NCI-H146 (cell line): ENCODE measurements around the gene PDE3A.
"Not testable (repeated sequence)": the region's sequence is repeated elsewhere in the genome, so short reads cannot be mapped to it uniquely, and the experiment has no call there.

Experiments
- DNase-seq: peaks from one replicate; lab custom pipeline; 2025; lab: John Stamatoyannopoulos, UW

The PDE3A gene

DNA sequence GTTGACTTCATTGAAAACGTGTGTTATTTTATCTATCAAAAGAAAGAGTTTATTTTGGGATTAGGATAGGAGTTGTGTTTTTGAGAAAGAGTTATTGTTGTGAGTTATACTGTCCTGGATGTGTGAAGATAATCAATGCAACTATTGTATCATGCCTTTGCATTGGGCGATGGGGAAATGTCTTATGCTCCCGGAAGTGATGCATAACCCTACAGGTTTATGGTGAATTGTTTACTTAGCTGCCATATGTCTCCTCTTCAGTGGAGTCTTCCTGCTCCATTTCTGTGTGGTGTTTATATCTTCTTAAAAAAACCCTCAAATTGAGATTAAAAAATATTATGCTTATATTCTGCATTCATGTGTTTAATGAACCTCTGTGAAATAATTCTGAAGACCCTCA lies 6.5 kb downstream of the PDE3A start:
- no peak for DNase-seq

DNA sequence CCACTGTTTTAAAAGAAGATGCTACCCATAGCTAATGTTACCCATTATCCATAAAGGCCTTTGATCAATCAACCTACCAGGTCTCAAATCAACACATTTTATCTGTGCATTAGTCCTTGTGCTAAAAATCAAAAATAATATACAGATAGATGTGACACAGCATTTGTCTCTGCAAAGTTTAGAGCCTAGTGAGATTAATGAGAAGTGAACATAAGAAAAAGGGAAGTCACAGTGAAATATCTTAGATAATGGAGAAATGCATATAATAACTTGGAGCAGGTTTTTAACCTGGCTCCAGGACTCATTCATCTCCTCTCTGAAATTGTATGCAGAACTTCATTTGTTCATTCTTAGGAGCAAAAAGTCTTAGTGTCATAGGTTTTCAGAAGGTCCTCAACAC lies 7.2 kb downstream of the PDE3A start:
- no peak for DNase-seq

DNA sequence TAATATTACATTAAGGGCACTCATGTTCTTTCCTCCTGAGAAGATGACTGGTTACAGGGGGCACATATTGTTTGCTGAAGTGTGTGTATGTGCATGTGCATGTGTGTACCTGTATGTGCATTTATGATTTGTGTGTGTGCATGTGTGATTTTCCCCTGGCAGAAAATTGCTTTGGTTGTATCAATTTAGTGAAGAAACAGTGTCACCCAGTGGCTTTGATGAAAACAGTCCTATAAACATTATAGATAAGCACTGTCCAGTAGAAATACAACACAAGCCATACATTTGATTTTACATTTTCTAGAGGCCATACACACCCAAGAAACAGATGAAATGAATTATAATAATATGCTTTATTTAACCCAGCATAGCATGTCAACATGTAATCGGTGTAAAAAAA lies 8.6 kb downstream of the PDE3A start:
- DNase-seq: no peak

DNA sequence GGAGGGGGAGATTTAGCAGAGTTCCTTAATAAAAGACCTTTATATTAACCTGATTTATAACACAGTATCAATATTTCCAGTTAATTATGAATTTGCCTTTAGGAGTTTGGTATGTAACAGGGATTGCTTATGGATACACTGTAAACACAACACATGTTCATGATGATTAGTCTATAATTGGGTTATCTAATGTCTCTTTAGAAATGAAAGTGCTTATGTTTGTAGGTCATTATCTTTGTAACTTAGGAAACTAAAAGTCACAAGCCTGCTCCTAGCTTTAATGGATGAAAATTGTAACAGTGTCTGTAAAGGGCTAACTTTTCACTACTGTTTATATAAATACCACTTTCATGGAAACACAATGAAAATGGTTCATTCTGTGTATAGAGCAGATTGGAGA lies 9.4 kb downstream of the PDE3A start:
- no peak for DNase-seq

- DNase-seq: no peak
Observed at GRCh38 chr12:20382117-20382516, 13.8 kb downstream of the PDE3A start.

DNA sequence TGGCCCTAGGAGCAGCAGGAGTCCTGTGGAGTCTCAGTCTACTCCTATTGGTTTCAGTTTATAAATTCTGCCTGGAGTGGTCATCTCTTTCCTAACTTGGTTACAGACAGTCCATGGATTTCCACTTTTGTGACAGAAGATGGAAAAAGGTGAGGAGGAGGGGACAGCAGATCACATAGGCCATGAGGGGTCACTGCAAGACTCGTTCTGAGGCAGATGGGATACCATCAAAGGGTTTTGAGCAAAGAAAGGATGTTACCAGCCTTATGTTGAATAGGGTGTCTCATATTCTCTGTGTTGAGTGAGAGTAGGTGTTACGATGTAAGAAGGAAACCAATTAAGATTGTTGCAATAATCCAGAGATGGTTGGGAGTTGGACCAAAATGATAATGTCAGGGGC lies 15.3 kb downstream of the PDE3A start:
- no peak for DNase-seq

DNA sequence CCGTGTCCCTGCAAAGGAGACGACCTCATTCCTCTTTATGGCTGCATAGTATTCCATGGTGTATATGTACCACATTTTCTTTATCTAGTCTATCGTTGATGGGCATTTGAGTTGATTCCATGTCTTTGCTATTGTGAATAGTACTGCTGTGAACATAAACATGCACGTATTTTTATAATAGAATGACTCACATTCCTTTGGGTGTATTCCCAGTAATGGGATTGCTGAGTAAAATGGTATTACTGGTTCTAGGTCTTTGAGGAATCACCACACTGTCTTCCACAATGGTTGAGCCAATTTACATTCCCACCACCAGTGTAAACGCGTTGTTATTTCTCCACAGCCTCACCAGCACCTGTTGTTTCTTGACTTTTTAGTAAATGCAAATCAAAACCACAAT lies 16.5 kb downstream of the PDE3A start:
- DNase-seq: not testable (repeated sequence)

DNA sequence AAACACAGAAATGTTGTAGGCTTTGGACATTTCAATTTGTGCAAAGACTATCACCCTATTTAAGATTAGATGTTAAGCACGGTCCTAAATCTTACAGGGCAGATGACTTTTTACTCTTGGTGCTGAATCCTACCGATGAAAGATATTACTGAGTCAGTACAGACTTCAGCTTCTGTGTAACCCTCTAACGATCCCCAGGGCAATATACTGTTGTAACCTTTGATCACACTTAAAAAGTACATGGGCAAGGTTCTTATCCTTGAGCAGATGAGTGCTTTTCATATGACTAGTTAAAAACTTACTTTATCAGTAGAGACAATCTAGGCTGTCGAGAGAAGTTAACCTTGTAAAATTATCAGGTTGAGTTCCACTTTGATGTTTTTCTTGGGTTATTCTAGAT lies 22.5 kb downstream of the PDE3A start:
- DNase-seq: no peak

DNA sequence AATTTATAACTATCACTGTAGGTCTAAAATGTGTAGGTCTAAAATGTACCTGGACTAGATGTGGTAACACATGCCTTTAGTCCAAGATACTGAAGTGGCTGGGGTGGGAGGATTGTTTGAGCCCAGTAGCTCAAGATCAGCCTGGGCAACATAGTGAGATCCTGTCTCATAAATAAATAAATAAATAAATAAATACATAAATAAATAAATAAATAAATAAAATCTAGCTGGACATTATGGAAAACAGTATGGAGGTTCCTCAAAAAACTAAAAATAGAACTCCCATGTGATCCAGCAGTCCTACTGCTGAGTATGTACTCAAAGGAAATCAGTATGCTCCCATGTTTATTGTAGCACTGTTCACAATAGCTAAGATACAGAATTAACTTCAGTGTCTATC lies 24.0 kb downstream of the PDE3A start:
- no peak for DNase-seq

GRCh38 chr12:20393707-20394106 lies 25.4 kb downstream of the PDE3A start:
- no peak for DNase-seq

DNA sequence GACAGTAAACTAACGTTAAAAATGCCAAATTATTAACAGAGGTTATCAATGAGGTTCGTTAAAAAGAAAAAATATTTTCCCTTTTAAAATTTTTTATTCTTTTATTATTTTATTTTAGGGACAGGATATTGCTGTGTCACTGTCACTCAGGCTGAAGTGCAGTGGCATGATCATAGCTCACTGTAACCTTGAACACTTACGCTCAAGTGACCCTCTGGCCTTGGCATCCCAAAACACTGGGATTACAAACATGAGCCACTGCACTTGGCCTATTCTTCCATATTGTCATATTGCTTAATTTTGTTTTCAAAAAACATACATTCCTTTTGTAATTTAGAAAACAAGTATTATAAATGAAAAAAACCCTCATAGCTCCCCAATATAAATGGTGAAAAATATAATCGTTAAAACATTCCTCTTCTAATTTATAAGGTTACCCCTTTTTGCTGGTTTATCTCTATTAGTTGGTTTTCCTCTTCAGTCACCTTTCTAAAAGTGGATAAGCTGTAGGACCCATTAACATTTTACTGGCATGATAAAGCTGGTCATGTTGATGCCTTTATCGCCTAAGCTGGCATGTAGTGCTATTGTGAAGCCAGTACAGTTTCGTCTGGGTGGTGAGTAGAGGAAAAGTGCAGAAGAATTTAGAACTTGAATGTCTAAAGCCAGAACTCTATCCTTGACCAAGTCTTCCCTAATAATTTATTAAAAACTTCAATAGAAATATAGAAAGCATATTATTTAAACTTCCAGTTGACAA lies 27.6 kb downstream of the PDE3A start:
- no peak for DNase-seq

DNA sequence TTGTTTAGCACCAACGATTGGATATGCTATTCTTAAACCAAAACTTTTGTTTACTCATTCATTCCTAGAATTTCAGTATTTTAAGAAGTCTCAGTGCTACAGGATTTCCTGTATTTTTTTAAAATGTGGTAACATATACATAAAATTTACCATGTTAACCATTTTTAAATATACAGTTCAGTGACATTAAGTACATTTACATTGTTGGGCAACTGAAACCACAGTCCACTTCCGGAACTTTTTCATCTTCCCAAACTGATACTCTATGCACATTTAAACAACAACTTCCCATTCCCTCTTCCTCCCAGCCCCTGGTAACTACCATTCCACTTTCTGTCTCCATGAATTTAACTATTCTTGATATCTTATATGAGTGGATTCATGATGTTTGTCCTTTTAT lies 30.3 kb downstream of the PDE3A start:
- DNase-seq: no peak

DNA sequence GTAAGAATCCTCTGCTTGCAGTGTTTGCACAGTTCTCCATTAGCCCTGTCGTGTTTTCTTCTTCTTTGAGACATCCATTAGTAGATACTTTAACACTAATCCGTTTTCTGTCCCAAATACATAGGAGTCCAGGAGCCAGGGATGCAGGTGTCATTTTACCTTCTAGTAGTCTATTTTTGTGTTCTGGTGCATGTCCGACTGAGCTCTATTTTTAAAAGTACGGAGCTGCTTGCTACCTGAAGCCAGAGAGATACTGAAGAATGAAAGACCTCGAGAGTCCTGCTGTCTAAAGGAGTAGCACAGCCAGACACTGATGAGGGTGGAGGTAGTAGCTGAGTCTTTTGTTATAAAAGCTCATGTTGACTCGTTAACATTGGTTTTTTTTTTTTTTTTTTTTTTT lies 31.7 kb downstream of the PDE3A start:
- no peak for DNase-seq

DNA sequence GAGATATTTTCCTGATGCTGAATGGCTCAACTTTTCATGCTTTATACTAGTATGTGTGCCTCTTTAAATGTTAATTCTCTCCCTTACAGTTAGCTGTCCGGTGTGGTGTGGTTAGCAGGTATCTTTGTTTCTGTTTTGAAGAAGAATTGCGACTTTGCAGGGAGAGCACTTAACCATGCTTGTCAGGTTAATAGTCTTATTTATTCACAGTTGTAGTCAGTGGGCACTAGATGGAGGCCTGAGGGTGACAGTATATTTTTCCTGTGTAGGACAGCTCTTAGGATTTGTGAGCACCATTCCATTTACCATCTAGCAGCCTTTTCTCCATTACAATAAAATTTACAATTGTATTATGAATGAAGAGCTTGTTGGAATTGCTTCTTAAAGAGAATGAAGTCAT lies 34.9 kb downstream of the PDE3A start:
- no peak for DNase-seq

DNA sequence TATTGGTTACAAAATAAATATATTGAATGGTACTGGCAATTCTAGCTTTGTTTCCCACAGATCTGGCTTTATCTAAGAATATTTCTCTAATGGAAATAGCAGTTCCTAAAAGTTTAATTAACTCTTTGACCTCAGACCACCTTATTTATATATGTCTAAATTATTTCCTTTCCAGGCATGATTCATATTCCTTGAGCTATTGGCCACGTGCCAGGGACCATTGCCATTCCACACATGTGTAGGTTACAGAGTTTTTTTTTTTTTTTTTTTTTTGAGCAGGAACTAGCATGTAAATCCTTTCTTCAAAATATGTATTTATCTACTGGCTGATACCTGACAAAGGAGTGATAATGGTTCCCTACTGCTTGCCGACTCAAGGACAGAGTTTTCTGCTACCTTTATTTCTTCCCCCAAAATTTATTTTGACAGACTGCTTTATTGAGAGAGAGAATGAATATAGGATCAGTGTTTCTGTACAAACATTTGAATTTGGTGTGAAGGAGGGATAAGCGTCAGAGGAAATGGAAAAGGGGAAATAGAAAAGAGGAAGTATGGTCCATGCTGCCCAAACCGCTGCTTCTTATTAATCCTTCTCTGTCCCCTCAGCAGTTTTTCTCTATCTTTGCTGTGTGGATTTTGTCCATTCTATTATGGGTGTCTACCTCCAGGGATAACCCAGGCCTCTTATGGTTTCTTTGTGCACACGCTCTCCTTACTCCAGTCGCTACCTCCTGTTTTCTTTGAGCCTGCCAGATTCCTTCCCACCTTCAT lies 36.4 kb downstream of the PDE3A start:
- no peak for DNase-seq

- no peak for DNase-seq
Observed at GRCh38 chr12:20409607-20410377, 41.5 kb downstream of the PDE3A start.

DNA sequence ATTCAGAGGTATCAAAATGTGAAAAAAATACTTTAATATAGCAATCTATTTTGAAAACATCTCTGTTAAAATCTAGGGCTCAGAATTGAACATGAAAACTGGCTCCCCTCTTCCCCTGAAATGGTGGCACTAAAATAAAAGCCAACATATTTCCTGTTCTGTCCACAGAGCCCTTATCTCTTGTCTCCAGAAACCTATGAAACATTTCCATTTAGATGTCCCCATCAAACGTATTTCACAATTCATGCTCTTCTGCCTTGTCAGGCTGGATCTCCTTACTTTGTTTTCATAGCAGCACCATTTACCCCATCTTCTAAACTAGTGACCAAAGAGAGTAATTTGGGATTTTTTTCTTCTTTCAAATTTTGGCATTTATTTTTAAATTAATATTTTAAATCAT lies 42.4 kb downstream of the PDE3A start:
- no peak for DNase-seq

DNA sequence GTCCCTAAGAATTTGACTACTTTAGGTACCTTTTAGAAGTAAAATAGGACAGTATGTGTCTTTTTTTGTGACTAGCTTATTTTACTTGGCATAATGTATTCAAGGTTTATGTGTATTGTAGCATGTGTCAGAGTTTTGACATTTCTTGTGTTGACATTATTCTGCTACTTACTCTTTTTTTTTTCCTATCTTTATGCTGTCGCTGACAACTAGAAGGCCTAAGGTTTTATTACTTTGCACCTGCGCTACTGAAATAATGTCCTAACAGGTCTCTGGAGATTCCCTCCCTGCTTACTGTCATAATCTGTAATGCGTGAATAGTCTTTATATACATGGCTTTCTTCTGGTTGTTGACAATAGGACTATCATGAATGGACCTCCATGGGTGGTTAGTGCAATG lies 43.0 kb downstream of the PDE3A start:
- DNase-seq: peak; percentile 4

DNA sequence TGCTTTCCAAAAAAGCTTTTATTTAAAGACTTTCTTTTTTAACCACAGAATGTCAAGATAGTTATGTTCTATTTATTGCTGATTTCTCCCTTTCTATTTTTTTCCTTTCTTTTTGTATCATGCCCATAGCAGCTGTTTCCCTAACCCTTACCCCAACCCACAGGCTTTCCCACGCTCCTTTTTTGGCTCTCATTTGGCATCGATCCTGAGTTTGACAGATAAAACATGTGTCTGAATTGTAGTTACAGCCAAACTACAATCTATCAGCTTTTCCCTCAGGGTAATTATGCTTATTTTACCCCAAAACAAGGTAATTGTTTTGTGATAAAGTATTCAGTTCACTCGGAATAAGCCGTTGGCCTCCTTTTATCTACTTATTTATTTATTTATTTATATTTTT lies 46.7 kb downstream of the PDE3A start:
- DNase-seq: no peak

DNA sequence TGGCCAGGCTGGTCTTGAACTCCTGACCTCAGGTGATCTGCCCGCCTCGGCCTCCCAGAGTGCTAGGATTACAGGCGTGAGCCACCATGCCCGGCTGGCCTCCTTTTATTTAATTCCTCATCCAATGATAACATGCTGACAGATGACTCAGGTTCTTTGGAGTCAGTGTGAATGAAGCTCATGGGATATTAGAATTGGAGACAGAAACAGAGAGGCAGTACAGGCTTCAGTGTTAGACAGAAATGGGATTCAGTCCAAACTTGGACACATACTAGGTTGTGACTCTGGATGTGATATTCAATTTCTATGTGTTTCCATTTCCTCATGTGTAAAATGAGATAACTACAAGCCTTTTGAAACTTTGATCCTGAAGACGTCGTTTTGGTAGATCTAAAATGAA lies 47.3 kb downstream of the PDE3A start:
- DNase-seq: no peak

DNA sequence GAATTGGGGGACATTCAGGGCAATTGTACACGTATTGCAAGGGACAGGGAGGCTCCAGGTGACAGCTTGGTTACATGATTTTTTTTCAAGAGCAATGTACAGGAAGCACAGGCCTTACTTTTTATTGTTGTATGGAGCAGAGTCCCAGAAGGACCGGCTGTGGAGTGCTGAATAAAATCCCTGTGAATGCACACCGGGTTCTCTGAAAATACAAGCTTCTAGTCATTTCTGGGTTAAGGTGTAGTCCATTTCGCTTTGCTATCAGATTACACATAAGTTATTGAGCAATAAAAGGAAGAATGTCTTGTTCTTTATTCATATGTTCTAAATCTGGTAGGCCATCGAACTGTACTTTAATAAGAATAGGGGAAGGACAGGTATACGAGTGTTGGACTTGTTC lies 52.2 kb downstream of the PDE3A start:
- DNase-seq: no peak

- no peak for DNase-seq
Observed at GRCh38 chr12:20421421-20421820, 53.1 kb downstream of the PDE3A start.

DNA sequence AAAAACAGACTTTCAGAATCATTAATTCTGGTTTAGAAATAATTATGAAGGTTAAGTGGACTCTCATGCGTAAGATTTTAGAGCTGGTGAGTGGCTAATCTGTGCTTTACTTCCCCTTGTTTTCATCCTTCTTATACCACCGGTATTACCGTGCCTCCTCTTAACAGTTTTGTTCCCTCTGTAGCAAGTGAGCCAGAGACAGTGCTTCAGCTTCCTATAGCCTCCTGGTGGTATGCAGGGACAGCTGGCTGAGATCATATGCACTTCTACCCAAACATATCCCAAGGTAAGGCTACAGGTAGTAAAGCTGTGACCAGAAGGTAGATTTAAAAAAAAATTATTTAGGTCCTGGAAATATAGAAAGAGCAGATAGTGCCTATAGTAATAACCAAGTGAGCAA lies 55.2 kb downstream of the PDE3A start:
- DNase-seq: no peak
